MM.1S (cell line): ENCODE data around the gene HAPLN2.
A peak's percentile ranks its signal among the peaks of the same experiment; 100 is the strongest.

Source experiments
- DNase-seq: peaks from one replicate; pipeline ENCODE4 v3.0.0-alpha.2; 2015
- H2AFZ ChIP-seq: fragments of 300-600 bp; sonication (generic); 2 replicates; pipeline ENCODE4 v1.6.0; 2016; ENCODE audit warnings: antibody characterized with exemption, low read length
- H3F3A ChIP-seq: fragments of 300-600 bp; sonication (generic); 2 replicates; pipeline ENCODE4 v1.6.1; 2016; ENCODE audit warnings: mild to moderate bottlenecking, antibody characterized with exemption, low read length, moderate library complexity, mixed read lengths; ENCODE audit not compliant: insufficient read depth
- H3K27ac ChIP-seq: fragments of 300-600 bp; sonication (generic); 2 replicates; pipeline ENCODE4 v1.5.1; 2016; ENCODE audit warnings: mild to moderate bottlenecking, low read length
- H3K27me3 ChIP-seq: fragments of 300-600 bp; sonication (generic); replicated peaks from 2 replicates; pipeline ENCODE4 v1.6.0; 2016; ENCODE audit warnings: low read length; ENCODE audit not compliant: insufficient read depth
- H3K36me3 ChIP-seq: fragments of 300-600 bp; sonication (generic); replicated peaks from 2 replicates; pipeline ENCODE4 v1.6.1; 2016; ENCODE audit warnings: mild to moderate bottlenecking, low read length, mixed read lengths; ENCODE audit not compliant: insufficient read depth
- H3K4me1 ChIP-seq: fragments of 300-600 bp; sonication (generic); 2 replicates; pipeline ENCODE4 v1.6.1; 2016; ENCODE audit warnings: low read length, mixed read lengths
- H3K4me2 ChIP-seq: fragments of 300-600 bp; sonication (generic); 2 replicates; pipeline ENCODE4 v1.6.0; 2016; ENCODE audit warnings: low read depth, low read length
- H3K4me3 ChIP-seq: fragments of 300-600 bp; sonication (generic); 2 replicates; pipeline ENCODE4 v1.5.1; 2016; ENCODE audit warnings: low read length, mixed read lengths
- H3K79me2 ChIP-seq: fragments of 300-600 bp; sonication (generic); 2 replicates; pipeline ENCODE4 v1.6.1; 2016; ENCODE audit warnings: mixed run types, low read length, mixed read lengths
- H3K9ac ChIP-seq: fragments of 300-600 bp; sonication (generic); 2 replicates; pipeline ENCODE4 v1.6.1; 2016; ENCODE audit warnings: low read length, mixed read lengths
- H3K9me2 ChIP-seq: fragments of 300-600 bp; sonication (generic); replicated peaks from 2 replicates; pipeline ENCODE4 v1.6.1; 2016; ENCODE audit warnings: mild to moderate bottlenecking, low read length, mixed read lengths; ENCODE audit not compliant: insufficient read depth
- H3K9me3 ChIP-seq: fragments of 300-600 bp; sonication (generic); replicated peaks from 2 replicates; pipeline ENCODE4 v1.6.1; 2016; ENCODE audit warnings: mild to moderate bottlenecking, low read length, mixed read lengths; ENCODE audit not compliant: insufficient read depth
- H4K20me1 ChIP-seq: fragments of 300-600 bp; sonication (generic); 2 replicates; pipeline ENCODE4 v1.6.1; 2016; ENCODE audit warnings: mild to moderate bottlenecking, low read length, moderate library complexity, mixed read lengths; ENCODE audit not compliant: insufficient read depth
- CTCF ChIP-seq: fragments of 300-600 bp; sonication (generic); IDR thresholded peaks from 2 replicates; pipeline ENCODE4 v1.5.1; 2016; ENCODE audit warnings: antibody characterized with exemption, low read length, mixed read lengths
- EZH2 ChIP-seq: fragments of 300-600 bp; sonication (generic); optimal IDR thresholded peaks from 2 replicates; pipeline ENCODE3; 2017; ENCODE audit warnings: low read depth, mild to moderate bottlenecking, antibody characterized with exemption, low read length, mixed read lengths
- EZH2phosphoT487 ChIP-seq: fragments of 300-600 bp; sonication (generic); IDR thresholded peaks from 2 replicates; pipeline ENCODE4 v1.6.1; 2018; ENCODE audit warnings: antibody characterized with exemption, low read length

Gene HAPLN2

DNA sequence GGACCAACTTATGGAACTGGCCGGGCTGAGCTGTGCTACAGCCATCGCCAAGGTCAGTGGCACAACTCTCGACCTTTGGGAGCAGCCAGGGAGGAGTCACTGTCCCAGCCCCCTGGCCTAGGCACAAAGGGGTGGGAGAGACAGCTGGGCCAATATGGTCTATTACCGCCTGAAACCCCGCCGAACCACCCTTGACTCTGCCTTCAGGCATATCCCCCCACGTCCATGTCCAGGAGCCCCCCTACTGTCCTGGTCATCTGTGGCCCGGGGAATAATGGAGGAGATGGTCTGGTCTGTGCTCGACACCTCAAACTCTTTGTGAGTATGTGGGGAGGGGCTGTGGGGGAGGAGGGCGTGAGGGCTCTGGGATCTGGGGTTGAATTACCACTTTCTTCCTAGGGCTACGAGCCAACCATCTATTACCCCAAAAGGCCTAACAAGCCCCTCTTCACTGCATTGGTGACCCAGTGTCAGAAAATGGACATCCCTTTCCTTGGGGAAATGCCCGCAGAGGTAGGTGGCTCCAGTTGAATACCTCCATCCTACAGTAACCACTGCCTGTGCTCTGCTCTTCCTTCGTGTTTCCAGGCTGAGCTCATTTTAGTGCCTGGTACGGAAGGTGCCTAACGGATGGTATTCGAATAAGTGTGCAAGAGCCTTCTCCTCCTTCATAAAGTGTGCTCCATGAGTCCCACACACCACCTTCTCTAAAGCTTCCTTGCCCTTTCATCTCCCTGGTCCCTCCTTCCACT lies 26.9 kb upstream of the HAPLN2 start:
- Histone ChIP-seq H3K9ac (peak overlapping the region; percentile 86), H3F3A (peaks cover 35% of the 10 kb centered on the region), H3K9me3 (no peaks in the 10 kb centered on the region), H3K79me2 (peaks cover 34% of the 10 kb centered on the region), H4K20me1 (no peaks in the 10 kb centered on the region), H3K4me1 (peaks cover 20% of the 10 kb centered on the region), H3K27ac (peak overlapping the region; percentile 35; the same call in 1 of the 2 replicates), H3K4me3 (peak overlapping the region; percentile 94), H3K36me3 (peaks cover 9% of the 10 kb centered on the region; the same call in 1 of the 2 replicates), H3K4me2 (peak overlapping the region; percentile 91), H3K27me3 (no peaks in the 10 kb centered on the region), H3K9me2 (no peaks in the 10 kb centered on the region), H2AFZ (peak overlapping the region; percentile 87)
- no peak for TF ChIP-seq EZH2
- TF ChIP-seq CTCF: no peak
- TF ChIP-seq EZH2phosphoT487: no peak
- no peak for DNase-seq

DNA sequence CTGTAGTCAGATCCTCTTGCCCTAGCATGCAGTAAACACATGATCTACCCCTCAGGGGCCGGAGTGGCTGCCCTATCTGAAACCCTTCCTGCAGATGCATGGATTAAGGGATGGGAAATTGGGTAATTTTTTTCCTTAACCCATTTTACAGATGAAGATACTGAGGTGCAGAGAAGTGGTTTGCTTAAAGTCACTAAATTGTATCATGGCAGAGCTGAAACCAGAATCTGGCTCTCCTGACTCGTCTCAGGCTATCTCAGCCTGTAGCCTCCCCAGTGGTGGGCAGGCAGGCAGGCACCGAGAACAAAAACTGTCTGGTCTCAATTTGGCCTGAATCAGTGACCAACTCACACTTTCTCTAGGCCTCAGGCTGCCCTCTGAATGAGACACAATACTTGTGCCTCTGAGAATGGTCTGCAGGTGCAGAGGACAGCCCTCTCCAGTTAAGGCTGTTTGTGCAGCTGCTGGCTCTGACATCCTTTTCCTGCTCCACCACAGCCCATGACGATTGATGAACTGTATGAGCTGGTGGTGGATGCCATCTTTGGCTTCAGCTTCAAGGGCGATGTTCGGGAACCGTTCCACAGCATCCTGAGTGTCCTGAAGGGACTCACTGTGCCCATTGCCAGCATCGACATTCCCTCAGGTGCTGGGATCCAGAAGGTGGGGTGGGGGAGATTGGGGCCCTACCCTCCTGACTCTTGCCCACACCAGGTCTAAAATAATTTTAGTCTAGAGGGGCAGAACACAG lies 26.1 kb upstream of the HAPLN2 start:
- H2AFZ ChIP-seq: no peak overlapping the region
- peaks cover 16% of the 10 kb centered on the region; the same call in 1 of the 2 replicates for H3K36me3 ChIP-seq
- no peaks in the 10 kb centered on the region for H3K27me3 ChIP-seq
- H3K4me1 ChIP-seq: peaks cover 20% of the 10 kb centered on the region
- H3K9me2 ChIP-seq: no peaks in the 10 kb centered on the region
- peak overlapping the region; percentile 29; the same call in 1 of the 2 replicates for H3K27ac ChIP-seq
- DNase-seq: peak; percentile 59
- TF ChIP-seq CTCF: no peak
- TF ChIP-seq EZH2phosphoT487: no peak
- no peak for TF ChIP-seq EZH2
- H3K9me3 ChIP-seq: no peaks in the 10 kb centered on the region
- peaks cover 42% of the 10 kb centered on the region for H3K79me2 ChIP-seq
- H4K20me1 ChIP-seq: no peaks in the 10 kb centered on the region
- H3F3A ChIP-seq: peaks cover 37% of the 10 kb centered on the region
- peak overlapping the region; percentile 91; the same call in 1 of the 2 replicates for H3K4me2 ChIP-seq
- H3K4me3 ChIP-seq: 0 out of 2 replicates have a peak overlapping the region, but pooled peaks have one; percentile 94
- H3K9ac ChIP-seq: 0 out of 2 replicates have a peak overlapping the region, but pooled peaks have one; percentile 86

DNA sequence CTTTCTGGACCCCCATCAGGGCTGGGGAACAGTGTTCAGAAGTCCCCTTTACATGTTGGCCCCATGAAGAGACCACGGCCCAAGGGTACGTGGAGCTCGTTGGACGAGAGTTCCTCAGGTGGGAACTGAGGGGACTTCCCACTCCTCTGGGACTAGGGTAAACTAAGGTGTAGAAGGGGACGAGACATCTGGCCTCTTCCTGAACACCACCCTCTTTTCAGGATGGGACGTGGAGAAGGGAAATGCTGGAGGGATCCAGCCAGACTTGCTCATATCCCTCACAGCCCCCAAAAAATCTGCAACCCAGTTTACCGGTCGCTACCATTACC lies 25.6 kb upstream of the HAPLN2 start:
- Histone ChIP-seq H3K4me3 (no peak overlapping the region), H2AFZ (no peak overlapping the region), H3K9me3 (no peaks in the 10 kb centered on the region), H3K27ac (peak overlapping the region; percentile 29; the same call in 1 of the 2 replicates), H3K36me3 (peaks cover 18% of the 10 kb centered on the region; the same call in 1 of the 2 replicates), H3K27me3 (no peaks in the 10 kb centered on the region), H3F3A (peaks cover 37% of the 10 kb centered on the region), H3K79me2 (peaks cover 47% of the 10 kb centered on the region), H3K9ac (no peak overlapping the region), H3K9me2 (no peaks in the 10 kb centered on the region), H3K4me2 (no peak overlapping the region), H3K4me1 (peaks cover 20% of the 10 kb centered on the region), H4K20me1 (no peaks in the 10 kb centered on the region)
- no peak for DNase-seq
- TF ChIP-seq CTCF (no peak), EZH2phosphoT487 (no peak), EZH2 (no peak)
